Smooth muscle cell (in vitro differentiated cells): ENCODE measurements around the gene CHRNA4. TPM values are rescaled to one million over a fixed set of nuclear protein-coding genes. Genes with fewer than 3 reads are reported as not detected.

ENCODE experiments used
- DNase-seq: peaks from one replicate; lab custom pipeline; 2025; ENCODE audit not compliant: unreplicated experiment; lab: John Stamatoyannopoulos, UW
- H2AFZ ChIP-seq: fragments of 200-600 bp; sonication (generic); 2 replicates; pipeline ENCODE4 v1.6.0; 2016; ENCODE audit warnings: antibody characterized with exemption, low read depth, mild to moderate bottlenecking
- H3F3A ChIP-seq: fragments of 200-600 bp; sonication (generic); 2 replicates; pipeline ENCODE4 v1.6.0; 2017; ENCODE audit warnings: antibody characterized with exemption, low read depth
- H3K27ac ChIP-seq: fragments of 200-600 bp; sonication (generic); 2 replicates; pipeline ENCODE4 v1.5.1; 2016; ENCODE audit warnings: low read depth, mild to moderate bottlenecking
- H3K27me3 ChIP-seq: fragments of 200-600 bp; sonication (generic); 2 replicates; pipeline ENCODE4 v1.6.1; 2016; ENCODE audit warnings: low read depth, mild to moderate bottlenecking
- H3K36me3 ChIP-seq: fragments of 200-600 bp; sonication (generic); 2 replicates; pipeline ENCODE4 v1.5.1; 2016; ENCODE audit warnings: low read depth
- H3K4me1 ChIP-seq: fragments of 200-600 bp; sonication (generic); 2 replicates; pipeline ENCODE4 v1.5.1; 2016; ENCODE audit warnings: low read depth
- H3K4me2 ChIP-seq: fragments of 200-600 bp; sonication (generic); 2 replicates; pipeline ENCODE4 v1.6.0; 2016; ENCODE audit warnings: mild to moderate bottlenecking
- H3K4me3 ChIP-seq: fragments of 200-600 bp; sonication (generic); 2 replicates; pipeline ENCODE4 v1.5.1; 2016; ENCODE audit warnings: mild to moderate bottlenecking
- H3K79me2 ChIP-seq: fragments of 200-600 bp; sonication (generic); 2 replicates; pipeline ENCODE4 v1.6.0; 2016; ENCODE audit warnings: low read depth, mild to moderate bottlenecking
- H3K9ac ChIP-seq: fragments of 200-600 bp; sonication (generic); 2 replicates; pipeline ENCODE4 v1.6.0; 2016; ENCODE audit warnings: low read depth
- H3K9me3 ChIP-seq: fragments of 200-600 bp; sonication (generic); replicated peaks from 2 replicates; pipeline ENCODE4 v1.5.1; 2016; ENCODE audit warnings: low read depth
- H4K20me1 ChIP-seq: fragments of 200-600 bp; sonication (generic); 2 replicates; pipeline ENCODE4 v1.6.0; 2016; ENCODE audit warnings: low read depth
- CTCF ChIP-seq: fragments of 200-600 bp; sonication (generic); IDR thresholded peaks from 2 replicates; pipeline ENCODE4 v1.5.1; 2017; ENCODE audit warnings: borderline replicate concordance, mild to moderate bottlenecking, antibody characterized with exemption; ENCODE audit not compliant: insufficient read depth, poor library complexity, severe bottlenecking
- WGBS: methylation state at CpG from one replicate; pipeline ENCODE4 v1.1.7; 2016; ENCODE audit warnings: low lambda C conversion rate; 5-methylcytosine and 5-hydroxymethylcytosine counted together
- polyA plus RNA-seq: library from polyadenylated mRNA; unstranded; fragments of >200 nt; fragmentation: Nextera tagmentation; extraction: Ambion mirVana; gene quantifications from 2 replicates; pipeline ENCODE4 v1.2.1, GENCODE V29; 2016
- total RNA-seq: library from RNA; depleted of rRNA; stranded (reverse); fragments of >200 nt; gene quantifications from 2 replicates; pipeline ENCODE4 v1.2.3, GENCODE V29; 2014

CHRNA4 gene
- total and polyA plus RNA-seq, 2 experiments from 2014 or later = 0.03 TPM; not detected in 1

- Histone ChIP-seq H3K9ac (no peak overlapping the region), H3K4me3 (no peak overlapping the region), H3K27me3 (no peaks in the 10 kb centered on the region), H3K36me3 (no peaks in the 10 kb centered on the region), H3K27ac (no peak overlapping the region), H3K9me3 (no peaks in the 10 kb centered on the region), H3K4me1 (no peaks in the 10 kb centered on the region), H3F3A (no peaks in the 10 kb centered on the region), H3K79me2 (no peaks in the 10 kb centered on the region), H2AFZ (no peak overlapping the region), H3K4me2 (no peak overlapping the region), H4K20me1 (no peaks in the 10 kb centered on the region)
- no peak for TF ChIP-seq CTCF
- 96% methylated on average over 22 of the region's 23 CpGs for WGBS
- no peak for DNase-seq
Observed at GRCh38 chr20:63406011-63406410, 44.9 kb upstream of the CHRNA4 start.

GRCh38 chr20:63405102-63405730 lies 44.1 kb upstream of the CHRNA4 start:
- no peaks in the 10 kb centered on the region for H3K36me3 ChIP-seq
- no peaks in the 10 kb centered on the region for H3K4me1 ChIP-seq
- H2AFZ ChIP-seq = no peak overlapping the region
- no peaks in the 10 kb centered on the region for H3K79me2 ChIP-seq
- no peaks in the 10 kb centered on the region for H3K27me3 ChIP-seq
- WGBS = 88% methylated on average over 30 of the region's 31 CpGs
- H3K9me3 ChIP-seq = no peaks in the 10 kb centered on the region
- DNase-seq = no peak
- no peak overlapping the region for H3K27ac ChIP-seq
- H3K4me3 ChIP-seq = no peak overlapping the region
- TF ChIP-seq CTCF = no peak
- no peak overlapping the region for H3K9ac ChIP-seq
- no peaks in the 10 kb centered on the region for H4K20me1 ChIP-seq
- no peak overlapping the region for H3K4me2 ChIP-seq
- no peaks in the 10 kb centered on the region for H3F3A ChIP-seq

GRCh38 chr20:63404129-63405085 lies 43.3 kb upstream of the CHRNA4 start:
- Histone ChIP-seq H3F3A (no peaks in the 10 kb centered on the region), H3K27ac (no peak overlapping the region), H2AFZ (no peak overlapping the region), H4K20me1 (no peaks in the 10 kb centered on the region), H3K4me1 (no peaks in the 10 kb centered on the region), H3K4me3 (no peak overlapping the region), H3K27me3 (no peaks in the 10 kb centered on the region), H3K9ac (no peak overlapping the region), H3K9me3 (no peaks in the 10 kb centered on the region), H3K4me2 (no peak overlapping the region), H3K36me3 (no peaks in the 10 kb centered on the region), H3K79me2 (no peaks in the 10 kb centered on the region)
- no peak for TF ChIP-seq CTCF
- WGBS = 87% methylated on average over 28 of the region's 34 CpGs
- DNase-seq = no peak
